WI38 (cell line): Measurements from ENCODE around the gene PRSS2.
"Not testable (repeated sequence)": the region's sequence is repeated elsewhere in the genome, so short reads cannot be mapped to it uniquely, and the experiment has no call there.

Experiments used
- H3K4me3 ChIP-seq: 2 replicates; pipeline ENCODE4 v1.5.1; 2011; ENCODE audit warnings: low read depth, mild to moderate bottlenecking, control low read depth, low read length
- CTCF ChIP-seq: IDR thresholded peaks from 2 replicates; pipeline ENCODE4 v1.5.1; 2012; ENCODE audit warnings: low read depth, mild to moderate bottlenecking, control low read depth, low read length

The PRSS2 gene

GRCh38 chr7:142773937-142774744 is 3.4 kb downstream of the PRSS2 start:
- no peak overlapping the region for H3K4me3 ChIP-seq
- no peak for TF ChIP-seq CTCF

GRCh38 chr7:142774826-142775225 is 4.1 kb downstream of the PRSS2 start:
- no peak overlapping the region for H3K4me3 ChIP-seq
- TF ChIP-seq CTCF = no peak

GRCh38 chr7:142775351-142776115 is 4.8 kb downstream of the PRSS2 start:
- H3K4me3 ChIP-seq = not testable (repeated sequence)

- TF ChIP-seq CTCF = no peak
- no peak overlapping the region for H3K4me3 ChIP-seq
These were observed 5.6 kb downstream of the PRSS2 start for GRCh38 chr7:142776206-142776844.

- not testable (repeated sequence) for H3K4me3 ChIP-seq
These were observed 6.1 kb downstream of the PRSS2 start for GRCh38 chr7:142776845-142777225.

- no peak overlapping the region for H3K4me3 ChIP-seq
- TF ChIP-seq CTCF = no peak
These were observed 6.5 kb downstream of the PRSS2 start for GRCh38 chr7:142777318-142777717.

GRCh38 chr7:142782922-142783900 is 12.4 kb downstream of the PRSS2 start:
- H3K4me3 ChIP-seq = peak overlapping the region; percentile 47
- peak; percentile 91 for TF ChIP-seq CTCF
